HG03045 (cell line): Measurements from ENCODE around the gene HIPK3.
"Not testable (repeated sequence)": the region's sequence is repeated elsewhere in the genome, so short reads cannot be mapped to it uniquely, and the experiment has no call there.

Experiments used
- ATAC-seq: cut with Tn5 transposase; IDR thresholded peaks from one replicate; pipeline ENCODE4 v1.9.1; 2021; ENCODE audit warnings: mild to moderate bottlenecking, moderate library complexity; ENCODE audit not compliant: unreplicated experiment

Gene HIPK3

DNA sequence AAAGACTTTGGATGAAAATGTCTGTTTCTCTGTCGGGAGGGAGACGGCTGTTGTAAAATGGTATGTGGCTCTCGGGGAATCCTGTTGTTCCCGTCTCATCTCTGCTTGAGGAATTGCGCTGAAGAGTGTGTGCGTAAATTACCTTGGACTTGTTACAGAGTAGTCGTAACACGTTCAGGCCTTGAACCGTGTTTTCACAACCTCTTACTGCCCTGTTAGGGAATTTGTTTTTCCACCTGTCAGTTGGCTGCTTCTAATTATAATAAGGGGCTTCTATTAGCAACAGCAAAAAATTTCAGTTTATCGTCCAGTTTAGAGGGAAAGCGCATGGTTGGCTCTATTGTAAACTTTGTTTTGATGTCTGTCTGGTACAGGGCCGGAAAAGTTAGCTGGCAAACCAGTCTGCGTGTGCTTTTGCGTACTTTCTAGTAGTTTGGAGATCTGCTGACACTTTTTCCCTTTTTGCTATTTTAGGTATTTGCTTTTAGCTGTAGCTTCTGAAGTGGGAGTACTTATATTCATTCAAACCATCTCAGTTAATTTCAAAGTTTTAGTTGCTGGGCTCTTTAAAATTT lies 1.5 kb downstream of the HIPK3 start:
- peak; percentile 14 for ATAC-seq

DNA sequence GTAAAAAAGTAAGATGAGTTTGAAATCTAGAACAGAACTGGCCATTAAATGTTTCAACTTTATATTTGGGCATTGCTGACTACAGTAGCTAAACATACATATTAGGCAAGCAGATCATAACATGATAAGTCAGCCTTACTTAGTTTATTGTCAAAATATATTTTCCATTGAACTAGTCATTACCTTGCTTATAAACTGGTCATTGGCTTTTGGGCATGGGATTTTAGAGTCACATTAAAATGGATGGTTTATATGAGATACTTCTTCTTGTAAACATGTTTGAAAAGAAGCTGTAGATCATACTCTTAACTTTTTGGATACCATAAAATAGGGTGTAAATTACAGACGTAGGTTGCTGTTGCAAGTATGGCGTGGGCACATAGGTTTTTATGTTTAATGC lies 2.7 kb downstream of the HIPK3 start:
- ATAC-seq: no peak

DNA sequence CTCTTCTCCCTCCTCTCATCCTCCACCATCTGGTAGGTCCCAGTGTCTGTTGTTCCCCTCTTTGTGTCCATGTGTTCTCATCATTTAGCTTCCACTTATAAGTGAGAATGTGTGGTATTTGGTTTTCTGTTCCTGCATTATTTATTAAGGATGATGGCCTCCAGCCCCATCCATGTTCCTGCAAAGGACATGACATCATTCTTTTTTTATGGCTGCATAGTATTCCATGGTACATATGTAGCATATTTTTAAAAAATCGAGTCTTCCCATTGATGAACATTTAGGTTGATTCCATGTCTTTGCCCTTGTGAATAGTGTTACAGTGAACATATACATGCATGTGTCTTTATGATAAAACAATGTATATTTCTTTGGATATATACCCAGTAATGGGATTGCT lies 4.2 kb downstream of the HIPK3 start:
- ATAC-seq: not testable (repeated sequence)

DNA sequence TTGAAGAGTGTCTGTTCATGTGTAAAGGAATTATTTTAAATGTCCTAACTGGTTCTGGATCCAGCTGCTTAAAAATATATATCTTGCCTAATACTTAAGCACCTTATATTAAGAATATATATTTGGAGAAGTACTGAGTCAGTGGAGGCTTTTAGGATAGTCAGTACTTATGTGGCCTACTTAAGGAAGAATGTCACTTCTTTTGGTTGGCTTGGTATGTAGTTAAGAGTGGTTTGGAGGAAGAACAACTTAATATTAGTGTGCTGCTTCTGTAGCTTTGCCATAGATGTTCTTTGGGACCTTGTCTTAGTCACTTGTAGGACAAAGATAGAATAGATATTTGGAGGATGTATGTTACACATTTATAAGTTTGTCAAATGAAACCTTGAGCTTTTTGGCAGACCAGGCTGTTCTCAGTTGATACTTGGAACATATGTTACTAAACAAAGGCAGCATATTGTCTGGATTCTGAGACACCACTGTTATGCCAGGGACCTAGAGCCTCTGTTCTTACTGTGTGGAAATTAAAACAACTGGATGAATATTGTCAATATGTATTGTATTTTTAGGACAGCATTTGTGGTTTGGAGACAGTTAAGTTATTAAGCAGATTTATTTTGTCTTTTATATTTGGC lies 4.9 kb downstream of the HIPK3 start:
- no peak for ATAC-seq

DNA sequence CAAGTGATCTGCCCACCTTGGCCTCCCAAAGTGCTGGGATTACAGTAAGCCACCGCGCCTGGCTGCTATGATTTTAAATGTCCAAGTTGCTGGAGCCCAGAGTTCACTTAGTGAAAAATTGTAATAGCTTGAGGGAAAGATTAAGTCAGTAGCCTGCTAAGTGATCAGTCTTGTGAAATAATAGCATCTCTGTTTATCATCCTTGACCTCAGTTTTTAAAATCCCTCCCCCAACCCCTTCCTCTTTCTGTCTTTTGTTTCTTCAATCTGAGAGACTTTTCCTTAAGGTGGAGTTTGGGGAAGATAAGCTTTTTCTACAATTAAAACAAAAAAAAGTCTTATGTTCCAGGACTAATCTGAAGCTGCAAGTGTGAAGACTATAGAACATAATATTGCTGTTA lies 6.4 kb downstream of the HIPK3 start:
- no peak for ATAC-seq

DNA sequence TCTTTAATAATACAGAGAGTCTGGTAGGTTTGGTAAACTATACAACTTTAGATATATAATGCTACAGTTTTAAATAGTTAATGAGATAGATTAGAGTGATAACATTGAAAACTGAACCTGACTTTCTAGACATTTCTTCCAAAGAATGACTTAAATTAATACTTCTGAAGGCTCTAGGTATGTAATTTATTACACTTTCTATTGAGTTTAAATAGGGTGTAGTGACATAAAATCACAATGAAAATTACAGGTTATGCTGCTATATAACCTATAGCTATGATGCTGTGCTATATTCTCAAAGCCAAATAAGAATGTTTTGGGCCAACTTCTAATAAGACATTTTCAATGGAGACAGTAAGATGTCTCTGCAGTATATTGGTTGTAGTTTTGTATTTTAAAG lies 7.7 kb downstream of the HIPK3 start:
- ATAC-seq: no peak

DNA sequence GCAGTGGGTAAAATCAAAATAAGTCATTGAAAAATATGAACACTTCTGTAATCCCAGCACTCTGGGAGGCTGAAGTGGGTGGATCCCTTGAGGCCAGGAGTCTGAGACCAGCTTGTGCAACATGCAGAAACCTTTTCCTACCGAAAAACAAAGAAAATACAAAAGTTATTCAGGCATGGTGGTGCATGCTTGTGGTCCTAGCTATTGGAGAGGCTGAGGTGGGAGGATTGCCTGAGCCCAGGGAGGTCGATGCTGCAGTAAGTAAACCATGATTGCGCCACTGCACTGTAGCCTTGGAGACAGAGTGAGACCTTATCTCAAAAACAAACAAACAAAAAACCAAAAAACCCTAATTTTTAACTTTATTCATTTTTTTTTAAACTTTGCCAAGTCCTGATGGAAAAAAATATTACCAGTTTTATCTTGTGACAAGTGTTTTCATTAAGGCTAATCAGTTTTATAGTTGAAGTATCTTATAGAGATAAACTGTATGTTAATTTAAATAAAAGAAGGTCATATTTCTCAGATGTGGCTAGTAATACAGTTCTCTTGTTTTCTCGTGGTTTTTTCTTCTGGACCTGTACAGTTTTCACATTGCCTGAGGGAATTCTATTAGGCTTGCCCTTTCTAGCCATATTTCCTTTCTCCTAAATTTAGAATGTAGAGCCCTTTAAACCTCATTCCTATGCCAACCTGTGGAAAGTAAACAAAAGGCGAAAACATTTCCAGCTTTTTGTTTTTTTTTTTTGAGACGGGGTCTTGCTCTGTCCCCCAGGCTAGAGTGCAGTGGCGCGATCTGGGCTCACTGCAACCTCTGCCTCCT lies 9.4 kb downstream of the HIPK3 start:
- no peak for ATAC-seq

DNA sequence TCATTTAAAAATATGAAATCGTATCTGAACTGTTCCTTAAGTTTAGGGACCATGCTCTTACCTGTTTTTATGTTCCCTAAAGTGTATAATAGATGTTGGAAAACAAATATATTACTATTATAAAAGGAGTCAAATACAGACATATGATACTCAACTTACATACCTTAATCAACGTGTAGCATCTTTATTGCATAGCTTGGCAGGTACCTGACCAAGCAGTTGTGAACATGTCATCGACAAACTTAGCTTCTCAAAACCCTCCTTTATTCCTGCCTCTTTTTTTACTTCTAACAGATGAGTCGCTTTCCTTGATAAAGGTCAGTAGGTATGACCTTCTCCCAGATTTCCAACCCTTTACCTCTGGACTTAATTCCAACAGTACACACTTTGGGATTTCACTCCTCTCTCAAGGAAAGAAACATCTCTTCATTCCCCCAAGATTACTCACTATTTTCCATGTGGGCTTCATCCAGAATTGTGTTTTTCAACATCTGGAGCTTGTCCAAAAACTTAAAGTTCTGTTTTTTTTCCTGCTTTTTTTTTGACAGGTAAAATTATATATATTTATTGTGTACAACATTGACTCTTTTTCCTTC lies 11.9 kb downstream of the HIPK3 start:
- ATAC-seq: no peak

DNA sequence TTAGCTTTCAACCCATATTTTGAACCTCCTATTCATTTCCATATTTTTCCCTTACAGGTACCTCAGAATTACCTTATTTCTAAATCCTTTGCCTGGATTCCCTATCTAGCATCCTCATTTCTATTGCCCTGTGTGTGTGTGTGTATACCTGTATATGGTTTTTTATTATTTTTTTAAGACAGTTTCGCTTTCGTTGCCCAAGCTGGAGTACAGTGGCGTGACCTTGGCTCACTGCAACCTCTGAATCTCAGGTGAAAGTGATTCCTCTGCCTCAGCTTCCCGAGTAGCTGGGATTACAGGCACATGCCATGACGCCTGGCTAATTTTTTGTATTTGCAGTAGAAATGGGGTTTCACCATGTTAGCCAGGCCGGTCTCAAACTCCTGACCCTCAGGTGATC lies 12.6 kb downstream of the HIPK3 start:
- ATAC-seq: no peak

DNA sequence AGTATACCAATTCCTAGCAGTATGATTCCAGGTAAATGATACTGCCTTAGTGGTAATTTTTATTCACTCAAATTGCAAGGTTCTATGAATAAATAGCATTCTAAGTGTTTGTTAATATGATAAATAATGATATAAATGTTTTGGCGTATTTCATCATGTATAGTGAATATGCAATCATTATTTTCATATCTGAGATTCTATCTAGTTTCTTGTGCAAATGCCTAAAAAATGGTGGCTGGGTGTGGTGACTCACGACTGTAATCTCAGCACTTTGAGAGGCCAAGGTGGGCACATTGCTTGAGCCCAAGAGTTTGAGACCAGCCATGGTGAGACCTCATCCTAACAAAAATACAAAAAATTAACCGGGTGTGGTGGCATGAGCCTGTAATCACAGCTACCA lies 13.9 kb downstream of the HIPK3 start:
- no peak for ATAC-seq

DNA sequence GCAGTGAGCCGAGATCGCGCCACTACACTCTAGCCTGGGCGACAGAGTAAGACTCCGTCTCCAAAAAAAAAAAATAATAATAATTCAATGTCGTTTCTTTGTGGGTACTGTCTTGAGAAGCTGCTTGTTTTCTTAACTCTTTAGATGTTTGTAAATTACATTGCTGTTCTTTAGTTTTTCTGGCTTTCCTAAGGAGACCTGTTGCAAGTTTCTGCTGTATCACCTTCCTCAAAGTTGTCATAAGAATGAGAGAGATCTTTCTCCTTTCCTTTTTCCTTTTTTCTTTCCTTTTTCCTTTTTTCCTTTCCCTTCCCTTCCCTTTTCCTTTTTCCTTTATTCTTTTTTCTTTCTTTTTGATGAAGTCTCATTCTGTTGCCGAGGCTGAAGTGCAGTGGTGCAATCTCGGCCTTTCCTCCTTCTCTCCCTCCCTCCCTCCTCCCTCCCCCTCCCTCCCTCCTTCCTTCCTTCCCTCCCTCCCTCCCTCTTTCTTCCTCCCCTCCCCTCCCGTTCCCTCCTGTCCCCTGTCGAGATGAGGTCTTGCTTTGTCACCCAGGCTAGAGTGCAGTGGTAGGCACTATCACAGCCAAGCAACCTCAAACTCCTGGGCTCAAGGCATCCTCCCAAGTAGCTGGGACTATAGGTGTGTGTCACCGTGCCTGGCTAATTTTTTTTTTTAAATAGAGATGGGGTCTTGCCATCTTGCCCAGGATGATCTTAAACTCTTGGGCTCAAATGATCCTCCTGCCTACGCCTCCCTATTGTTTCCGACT lies 15.3 kb downstream of the HIPK3 start:
- ATAC-seq: no peak

DNA sequence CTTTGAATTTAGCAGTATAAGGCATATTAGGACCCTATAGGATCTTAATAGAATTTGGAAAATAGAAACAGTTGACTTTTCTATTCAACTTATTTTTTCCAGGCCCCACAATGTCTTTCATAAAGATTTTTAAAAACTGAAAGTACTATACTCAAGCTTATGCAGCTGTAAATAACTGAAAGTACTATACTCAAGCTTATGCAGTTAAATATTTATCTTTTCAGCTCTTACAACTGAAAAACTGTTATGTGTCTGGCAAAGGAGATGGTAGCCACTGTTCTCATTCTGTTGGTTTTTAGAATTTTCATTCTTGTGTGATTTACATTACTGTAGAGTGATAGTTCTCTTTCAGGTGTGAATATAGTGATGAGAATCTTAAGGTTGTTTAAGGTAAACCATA lies 16.5 kb downstream of the HIPK3 start:
- no peak for ATAC-seq

DNA sequence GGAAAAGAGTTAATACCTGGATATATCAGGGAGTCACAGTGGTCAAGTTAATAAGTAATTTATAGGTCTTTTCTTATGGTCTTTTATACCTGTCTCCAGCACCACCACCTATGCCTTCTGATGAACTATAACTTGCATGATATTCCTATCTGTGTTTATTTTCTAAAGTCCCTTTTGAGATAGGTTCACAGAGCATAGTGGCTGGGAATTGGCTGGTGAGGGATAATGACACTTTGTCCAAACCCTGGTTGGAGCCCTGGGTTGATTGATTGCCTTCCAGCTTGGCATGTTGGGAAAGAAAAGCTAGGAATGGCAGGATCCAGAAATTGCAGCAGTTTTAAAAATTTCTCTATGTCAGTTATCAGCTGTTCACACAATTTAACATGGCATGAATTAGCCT lies 23.2 kb downstream of the HIPK3 start:
- no peak for ATAC-seq

DNA sequence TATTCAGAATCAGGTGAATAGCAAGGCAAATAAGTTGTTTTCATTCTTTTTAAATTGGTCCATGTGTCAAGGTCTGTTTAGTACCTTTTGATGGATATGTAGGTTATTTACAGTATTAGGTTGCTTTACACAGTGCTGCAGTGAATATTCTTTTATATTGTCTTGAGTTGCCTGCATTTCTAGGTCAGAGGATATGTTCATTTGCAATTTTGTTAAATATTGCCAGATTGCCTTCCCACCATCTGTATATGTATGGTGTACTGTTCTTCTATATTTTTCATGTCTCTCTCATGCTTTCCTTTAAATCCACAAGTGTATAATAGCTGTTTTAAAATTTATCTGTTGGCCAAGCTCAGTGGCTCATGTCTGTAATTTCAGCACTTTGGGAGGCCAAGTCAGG lies 24.6 kb downstream of the HIPK3 start:
- no peak for ATAC-seq

DNA sequence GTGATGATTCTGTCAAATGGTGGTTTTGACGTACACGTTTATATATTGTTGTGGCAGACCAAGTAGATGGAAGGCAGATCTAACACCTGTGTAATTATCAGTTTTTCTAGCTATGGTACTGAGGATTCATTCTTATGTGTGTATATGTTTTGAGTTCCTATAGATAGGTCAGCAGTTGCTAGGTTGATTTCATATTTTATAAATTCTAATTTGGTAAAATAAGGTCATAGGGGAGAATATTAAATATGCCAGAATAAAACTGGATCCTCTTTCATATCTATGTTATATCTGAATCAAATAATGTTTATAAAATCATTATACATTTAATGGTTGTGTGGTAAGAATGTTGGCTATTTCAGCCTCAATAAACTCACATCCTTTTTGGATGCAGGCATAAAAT lies 27.6 kb downstream of the HIPK3 start:
- no peak for ATAC-seq

DNA sequence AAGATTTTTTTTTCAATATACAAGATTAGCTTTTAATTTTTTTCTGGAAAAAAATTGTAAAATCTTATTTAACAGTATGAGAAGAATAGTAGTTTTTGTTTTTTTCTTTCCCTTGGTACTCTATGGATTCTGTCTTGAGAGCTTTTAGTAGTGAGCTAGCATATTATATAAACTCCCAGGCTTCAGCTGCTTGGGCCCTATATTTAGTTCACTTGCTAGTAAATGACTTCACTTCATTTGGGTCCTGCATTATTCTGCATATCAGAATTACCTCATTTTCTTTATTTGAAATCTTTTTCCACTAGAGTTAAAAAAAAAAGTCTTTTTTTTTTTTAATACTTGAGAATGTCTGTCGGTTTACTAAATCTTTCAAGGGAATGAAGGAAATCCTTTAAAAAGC lies 33.1 kb downstream of the HIPK3 start:
- ATAC-seq: no peak

DNA sequence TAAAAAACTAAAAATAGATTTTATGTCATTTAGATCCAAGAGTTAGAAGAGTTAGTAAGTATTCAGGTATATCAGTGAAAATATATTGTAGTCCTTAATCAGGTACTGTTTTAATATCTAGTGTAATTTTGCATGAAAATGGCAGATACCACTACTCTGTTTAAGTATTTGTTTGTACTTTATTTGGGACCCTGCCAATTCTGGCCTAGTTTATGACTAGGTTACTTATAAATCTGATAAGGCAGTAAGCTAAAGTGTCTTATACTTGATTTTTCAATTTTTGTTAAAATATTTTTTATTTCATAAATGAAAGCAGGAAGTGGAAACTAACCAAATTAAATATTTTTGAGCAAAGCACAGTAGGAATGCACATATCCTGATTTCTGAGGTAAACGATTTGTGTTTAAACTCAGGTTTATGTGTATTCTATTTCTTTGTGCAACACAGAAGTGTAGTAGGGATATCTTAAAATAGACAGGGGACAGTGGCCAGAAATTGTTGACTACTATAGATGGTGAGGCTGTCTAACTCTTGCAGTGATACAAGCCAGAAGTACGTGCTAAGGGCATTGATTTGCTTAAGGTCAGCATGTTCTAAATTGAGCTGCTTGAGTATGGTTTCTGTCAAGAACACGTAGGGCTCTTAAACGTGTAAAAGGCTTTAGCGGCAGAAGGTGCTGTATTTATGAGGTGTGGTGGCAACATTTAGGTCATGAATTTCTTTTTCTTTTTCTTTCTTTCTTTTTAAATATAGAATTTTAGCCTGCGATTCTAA lies 34.0 kb downstream of the HIPK3 start:
- peak; percentile 86 for ATAC-seq

DNA sequence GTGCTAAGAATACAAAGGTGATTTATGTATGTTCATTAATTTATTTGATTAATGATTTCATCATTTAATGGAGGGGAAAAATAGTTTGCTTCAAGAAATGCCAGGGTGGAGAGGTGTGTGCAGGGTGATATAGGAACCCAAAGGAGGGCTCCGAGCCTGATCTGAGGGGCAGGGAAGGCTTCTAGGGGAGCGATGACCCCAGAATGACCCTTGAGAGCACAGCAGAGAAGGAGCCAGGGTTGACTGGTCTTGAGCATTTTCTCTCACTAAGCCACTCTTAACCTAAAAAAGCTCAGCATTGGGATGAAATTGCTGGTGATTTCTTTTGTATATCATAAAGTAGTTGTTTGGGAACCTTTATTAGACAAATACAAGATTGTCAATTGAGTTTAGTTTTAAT lies 35.1 kb downstream of the HIPK3 start:
- no peak for ATAC-seq

DNA sequence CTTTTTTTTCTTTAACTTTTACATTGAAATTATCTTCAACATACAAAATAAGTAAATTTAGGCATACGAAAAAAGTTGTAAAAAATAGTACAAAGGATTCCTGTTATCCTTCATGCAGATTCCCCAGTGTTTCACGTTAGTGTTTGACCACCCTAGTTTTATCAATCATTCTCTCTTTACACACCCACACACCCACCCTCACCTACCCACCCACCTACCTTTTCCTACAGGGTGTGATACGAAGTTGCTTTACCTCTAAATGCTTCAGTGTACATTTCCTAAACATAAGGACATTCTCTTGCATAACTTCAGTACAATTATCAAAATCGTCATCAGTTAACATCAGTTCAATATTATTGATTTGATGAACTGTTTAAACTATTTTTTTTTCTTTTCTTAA lies 37.0 kb downstream of the HIPK3 start:
- no peak for ATAC-seq

DNA sequence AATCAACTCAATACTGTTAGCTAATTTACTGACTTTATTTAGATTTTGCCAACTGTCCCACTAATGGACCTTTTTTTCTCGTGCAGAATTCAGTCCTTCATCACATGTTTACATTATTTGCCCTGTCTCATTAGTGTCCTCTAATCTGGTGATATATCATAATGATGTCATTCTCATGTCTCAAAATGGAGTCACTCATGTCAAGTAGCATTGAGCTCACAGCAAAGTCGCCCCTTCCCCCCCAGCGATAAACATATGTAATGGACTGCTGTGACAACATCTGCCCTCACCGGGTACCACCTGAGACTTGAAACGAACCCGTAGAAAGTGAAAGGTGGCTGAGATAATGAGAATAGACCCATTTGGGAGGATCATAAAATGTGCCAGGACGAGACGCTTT lies 37.6 kb downstream of the HIPK3 start:
- no peak for ATAC-seq
